Measurements from ENCODE around the gene MAFG.

GRCh38 chr17:81889602-81890001 is 37.9 kb downstream of the MAFG start:
- no peak for TF ChIP-seq CTCF (IDR thresholded peaks at IDR 0.05)
- no peak for TF ChIP-seq EP300 (IDR thresholded peaks at IDR 0.05)

Measured in upper lobe of left lung (tissue), 4 donors.